GM11168 (cell line): Measurements from ENCODE around the gene RIPK4.

ENCODE experiments used
- in situ Hi-C: fragments of 300-500 bp; cut with MboI; formaldehyde crosslinking; loops from one replicate; pipeline ENCODE4 v1.12.0; 2022; ENCODE audit warnings: low sequenced_read_pairs; ENCODE audit not compliant: unreplicated experiment

RIPK4 gene

GRCh38 chr21:41758550-41758949, 8.3 kb downstream of the RIPK4 start:
- in situ Hi-C loops: no loop called here

GRCh38 chr21:41755934-41756773, 10.7 kb downstream of the RIPK4 start:
- in situ Hi-C loops: no loop called here

GRCh38 chr21:41755258-41755933, 11.5 kb downstream of the RIPK4 start:
- in situ Hi-C loops: no loop called here

DNA sequence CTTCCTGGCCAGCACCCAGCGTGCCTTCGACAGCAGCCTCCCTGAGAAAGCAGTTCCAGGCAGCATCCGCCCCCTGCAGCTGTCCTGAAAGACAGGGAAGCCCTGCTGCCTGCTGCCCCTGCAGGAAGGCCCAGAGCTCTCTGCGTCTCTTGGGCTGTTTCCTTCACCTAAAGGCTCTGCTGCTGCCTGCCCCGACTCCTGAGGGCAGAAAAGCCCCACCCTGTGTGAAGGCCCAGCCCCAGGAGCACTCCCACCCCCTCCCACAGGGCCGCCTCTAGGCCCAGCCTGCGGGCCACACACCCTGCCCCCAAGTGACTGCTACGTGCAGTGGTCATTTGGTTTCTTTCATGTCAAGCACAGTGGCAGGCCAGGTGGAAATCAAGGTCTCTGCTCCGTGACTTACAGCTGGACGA, 12.4 kb downstream of the RIPK4 start:
- in situ Hi-C loops: no loop called here

- in situ Hi-C loops: no loop called here
These were observed 13.6 kb downstream of the RIPK4 start for GRCh38 chr21:41753006-41753898.

DNA sequence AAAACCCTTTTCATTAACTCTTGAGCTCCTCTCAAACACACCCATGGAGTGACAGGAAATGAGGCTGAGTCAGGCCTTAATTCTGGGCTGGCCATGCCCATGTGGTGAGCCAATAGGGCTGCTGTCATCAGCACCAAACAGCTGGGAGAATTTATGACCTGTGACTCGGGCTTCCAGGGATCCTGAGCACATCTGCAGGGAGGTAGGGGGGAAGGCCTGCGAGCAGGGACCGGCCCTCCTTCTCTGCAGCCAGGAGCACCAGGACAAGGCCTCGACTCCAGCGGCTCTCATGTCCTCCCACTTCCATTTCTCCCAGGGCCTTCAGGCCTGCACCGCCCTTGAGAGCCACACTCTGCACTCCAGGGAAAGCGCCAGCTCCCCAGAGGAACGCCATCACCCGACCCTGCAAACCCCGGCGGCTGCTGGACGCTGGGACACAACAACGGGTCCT, 14.6 kb downstream of the RIPK4 start:
- in situ Hi-C loops: no loop called here

DNA sequence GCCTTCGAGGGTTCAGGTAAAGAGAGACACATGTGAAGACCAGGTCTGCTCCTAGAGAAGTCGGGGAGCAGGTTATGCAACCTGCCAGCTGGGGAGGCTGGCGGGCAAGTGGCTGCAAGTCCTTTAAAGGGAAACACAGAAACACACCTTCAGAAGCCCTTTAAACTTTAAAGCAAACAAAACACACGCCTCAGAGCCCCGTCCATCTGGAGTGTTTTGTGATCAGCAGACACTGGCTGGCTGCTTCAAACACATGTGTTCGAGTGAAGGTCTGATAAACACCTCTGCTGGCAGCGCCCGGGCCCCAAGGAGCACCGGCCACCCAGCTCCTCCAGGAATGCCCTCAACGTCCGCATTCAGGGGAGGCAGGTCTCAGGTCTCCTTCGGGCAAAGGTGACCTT, 15.2 kb downstream of the RIPK4 start:
- in situ Hi-C loops: no loop called here

DNA sequence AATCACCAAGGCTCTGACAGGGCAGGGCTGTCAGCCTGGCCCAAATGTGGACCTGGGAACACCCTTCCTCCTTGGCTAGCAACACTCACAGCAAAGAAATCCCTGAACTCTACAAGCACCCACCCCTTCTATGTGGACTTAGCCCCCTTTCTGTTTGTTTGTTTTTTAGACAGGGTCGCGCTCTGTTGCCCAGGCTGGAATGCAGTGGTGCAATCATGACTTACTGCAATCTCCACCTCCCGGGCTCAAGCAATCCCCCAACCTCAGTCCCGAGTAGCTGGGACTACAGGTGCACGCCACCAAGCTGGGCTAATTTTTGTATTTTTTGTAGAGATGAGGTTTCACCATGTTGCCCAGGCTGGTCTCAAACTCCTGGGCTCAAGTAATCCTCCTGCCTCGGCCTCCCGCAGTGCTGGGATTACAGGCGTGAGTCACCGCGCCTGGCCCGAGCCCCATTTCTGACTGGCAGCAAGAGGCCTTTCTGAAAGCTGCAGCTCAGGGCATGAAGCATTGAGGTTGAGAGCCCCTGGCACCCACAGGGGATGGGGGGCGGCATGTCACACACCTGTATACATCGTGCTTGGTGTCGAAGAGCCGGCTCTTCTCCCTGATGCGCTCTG, 16.2 kb downstream of the RIPK4 start:
- in situ Hi-C loops: no loop called here

DNA sequence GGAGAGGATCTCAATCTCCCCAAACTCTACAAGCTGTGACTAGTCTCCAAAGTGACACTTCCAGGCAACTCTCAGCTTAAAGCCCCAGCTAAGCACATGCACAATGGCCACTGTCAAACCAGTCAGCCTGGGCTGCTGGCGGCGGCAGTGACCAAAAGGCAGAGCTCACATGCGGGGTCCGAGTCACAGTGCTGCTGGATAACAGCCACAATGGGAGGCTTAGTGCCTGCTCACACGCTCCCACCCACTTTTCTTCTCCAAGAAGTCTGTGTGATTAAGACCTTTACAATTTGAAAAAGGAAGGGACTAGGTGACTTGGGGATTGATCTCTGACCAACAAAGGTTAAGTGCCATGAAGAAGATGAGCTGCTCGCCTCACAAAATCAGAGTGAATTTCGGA, 16.8 kb downstream of the RIPK4 start:
- in situ Hi-C loops: no loop called here

DNA sequence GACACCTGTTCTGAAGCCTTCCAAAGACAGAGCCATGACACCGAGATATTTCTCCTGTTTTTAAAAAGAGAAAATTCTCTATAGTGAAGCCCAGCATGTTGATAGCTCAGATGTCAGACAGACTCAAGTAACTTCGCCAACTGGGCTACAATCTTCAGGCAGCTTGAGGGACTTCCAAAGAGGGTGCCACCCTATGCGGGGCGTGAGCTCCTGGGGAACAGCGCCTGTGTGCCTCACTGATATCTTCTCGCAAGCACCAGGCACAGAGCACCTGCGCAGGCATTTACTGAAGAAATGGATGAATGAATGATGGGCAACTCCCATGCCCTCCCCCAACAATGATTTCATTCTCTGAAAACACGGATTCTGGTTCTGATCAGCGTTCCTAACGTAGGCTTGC, 17.6 kb downstream of the RIPK4 start:
- in situ Hi-C loops: no loop called here

DNA sequence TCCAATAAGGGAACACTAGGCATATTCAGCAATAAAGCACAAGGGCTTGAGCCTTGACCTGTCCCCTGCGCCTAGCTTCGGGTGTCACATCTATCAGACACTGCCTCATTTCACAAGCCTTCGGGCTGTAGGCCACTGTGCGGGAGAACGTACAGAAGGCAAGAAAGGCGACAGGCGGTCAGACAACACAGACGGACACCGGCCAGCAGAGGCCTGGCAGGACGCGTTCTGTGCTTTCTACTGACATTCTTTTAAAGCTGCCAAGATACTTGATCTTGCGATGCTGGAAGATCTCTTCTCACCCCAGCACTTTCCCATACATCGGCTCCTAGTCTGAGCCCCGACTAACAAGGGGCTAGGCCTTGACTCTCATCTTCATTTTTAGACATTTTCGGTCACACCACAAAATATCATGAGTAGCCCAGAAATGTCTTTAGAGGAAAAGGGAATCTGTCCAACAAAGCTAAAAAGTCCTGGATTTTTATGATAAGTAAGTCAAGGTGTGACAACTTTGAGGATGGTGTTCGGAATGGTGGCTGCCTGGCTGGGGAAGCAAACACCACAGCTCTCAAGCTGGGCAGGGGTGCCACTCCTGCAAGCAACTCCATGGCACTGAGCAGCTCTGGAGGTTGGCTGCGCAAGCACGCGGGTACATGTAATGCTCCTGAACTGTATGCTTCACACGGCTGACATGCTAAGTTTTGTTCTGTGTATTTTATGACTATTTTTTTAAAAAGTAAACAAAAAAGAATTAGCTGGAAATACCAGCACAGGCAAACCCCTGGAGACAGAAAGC, 18.7 kb downstream of the RIPK4 start:
- in situ Hi-C loops: no loop called here

DNA sequence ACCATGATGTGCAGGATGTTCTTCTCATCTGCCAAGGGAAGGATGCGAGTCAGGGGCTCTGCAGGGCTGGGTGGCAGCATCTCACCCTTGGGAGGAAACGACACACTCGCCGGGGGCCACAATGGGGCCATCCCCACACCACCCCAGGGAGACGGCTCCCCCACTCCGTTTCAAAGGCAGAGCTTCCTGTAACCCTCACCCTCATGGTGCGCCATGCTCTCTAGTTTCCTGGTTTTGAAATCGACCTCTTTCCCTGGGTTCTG, 20.2 kb downstream of the RIPK4 start:
- in situ Hi-C loops: no loop called here

DNA sequence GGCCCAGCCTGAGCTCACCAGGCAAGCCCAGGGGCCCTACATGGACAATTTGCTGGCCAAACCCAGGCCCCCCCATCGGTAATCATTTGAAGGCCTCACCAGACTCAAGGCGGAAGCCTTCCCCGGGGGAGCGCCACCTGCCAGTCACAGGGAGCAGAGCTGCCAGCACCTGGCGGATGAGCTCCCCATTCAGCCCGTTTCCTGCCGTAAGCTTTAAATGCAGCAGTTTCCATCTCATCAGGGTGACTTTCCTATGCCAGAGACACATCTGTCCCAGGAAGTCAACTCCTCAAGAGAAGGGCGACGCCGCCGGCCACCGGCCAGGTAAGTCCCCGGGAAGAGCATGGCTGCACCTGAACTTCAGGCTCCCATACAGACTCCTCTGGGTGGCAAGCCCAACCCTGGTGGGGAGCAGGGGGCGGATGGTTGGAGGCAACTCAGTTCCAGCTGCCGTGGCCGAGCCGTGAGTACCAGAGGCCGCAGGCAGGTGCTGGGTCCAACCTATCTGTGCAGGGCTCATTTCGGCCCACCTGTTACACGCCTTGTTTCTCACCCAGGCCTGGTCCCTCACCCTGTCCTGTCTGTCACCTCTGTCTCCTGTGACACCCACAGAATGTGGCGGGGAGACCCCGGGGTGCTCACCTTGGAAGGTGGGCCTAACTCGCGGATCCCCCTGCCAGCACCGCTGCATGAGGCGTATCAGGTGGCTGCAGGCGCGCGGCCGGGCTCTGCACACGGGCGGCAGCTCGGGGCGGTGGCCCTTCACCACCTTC, 20.7 kb downstream of the RIPK4 start:
- in situ Hi-C loops: no loop called here

DNA sequence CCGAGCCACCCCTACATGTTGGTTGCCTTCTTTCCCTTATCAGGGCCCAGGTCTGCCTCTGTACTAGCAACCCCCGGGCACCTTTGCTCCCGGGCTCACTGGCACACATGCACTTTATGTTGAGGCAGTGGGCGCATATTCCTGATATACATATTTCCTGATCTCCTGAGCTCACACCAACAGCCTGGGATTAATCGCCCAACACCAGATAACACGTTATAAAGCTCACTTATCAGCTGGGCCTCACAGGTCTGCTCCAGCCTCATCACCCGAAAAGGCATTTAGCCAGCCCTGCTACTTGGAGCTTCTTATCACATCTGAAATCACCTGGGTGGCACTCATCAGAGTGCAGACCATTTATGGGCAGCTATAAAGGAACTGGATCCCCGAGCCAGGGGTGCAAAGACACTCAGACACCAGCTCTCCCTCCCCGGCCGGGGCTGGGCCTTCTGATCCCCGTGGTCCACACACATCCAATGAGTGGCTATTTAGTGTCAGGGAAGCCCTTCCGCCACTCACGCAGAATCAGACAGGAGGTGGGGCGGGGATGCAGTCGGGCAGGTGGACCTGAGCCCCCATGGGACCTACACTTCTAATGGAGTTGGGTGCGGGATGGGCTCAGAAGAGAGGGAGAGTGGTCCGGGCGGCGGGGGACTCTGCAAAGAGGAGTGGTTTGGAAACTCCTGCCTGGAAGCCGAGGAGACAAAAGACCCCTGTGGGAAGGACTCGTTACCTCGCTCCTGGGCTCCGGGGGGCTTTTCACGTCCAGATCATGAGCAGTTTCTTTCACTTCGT, 21.6 kb downstream of the RIPK4 start:
- in situ Hi-C loops: no loop called here

DNA sequence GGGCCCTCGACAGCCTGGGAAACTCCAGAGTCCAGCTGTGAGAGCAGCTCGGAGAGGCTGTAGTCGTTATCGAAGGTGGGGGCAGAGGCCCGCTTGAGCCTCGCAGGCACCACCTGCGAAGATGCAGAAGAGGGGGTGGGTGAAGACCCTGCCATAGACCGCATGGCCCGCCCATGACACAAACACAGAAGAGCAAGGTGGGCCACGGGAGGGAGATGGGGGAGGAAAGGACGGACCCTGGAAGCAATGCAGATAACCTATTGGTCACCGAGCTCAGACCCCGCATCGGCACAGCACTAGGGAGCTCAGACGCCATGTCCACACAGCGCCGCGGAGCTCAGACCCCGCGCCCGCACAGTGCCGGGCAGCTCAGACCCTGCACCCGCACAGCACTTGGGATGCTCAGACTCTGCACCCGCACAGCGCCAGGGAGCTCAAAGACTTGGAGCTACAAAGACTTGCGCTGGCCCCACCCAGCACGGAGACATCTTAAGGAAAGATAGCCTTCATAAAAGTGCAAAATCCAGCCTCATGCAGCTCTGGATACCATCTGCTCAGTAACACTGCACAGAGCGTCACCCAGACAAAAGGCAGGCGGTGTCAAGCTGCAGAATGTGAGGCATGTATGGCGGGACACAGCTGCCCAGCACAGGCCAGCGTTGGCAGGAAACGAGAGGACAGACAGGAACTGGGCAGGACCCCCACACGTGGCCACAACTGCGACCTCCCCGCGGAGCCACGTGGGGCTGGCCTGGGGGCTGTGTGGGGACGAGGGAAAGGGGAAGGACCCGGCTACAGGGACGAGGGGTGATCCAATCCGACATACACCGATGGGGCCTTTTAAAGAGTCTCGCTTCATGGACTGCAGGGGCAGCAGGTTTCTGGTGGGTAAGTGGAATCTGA, 22.6 kb downstream of the RIPK4 start:
- in situ Hi-C loops: no loop called here

DNA sequence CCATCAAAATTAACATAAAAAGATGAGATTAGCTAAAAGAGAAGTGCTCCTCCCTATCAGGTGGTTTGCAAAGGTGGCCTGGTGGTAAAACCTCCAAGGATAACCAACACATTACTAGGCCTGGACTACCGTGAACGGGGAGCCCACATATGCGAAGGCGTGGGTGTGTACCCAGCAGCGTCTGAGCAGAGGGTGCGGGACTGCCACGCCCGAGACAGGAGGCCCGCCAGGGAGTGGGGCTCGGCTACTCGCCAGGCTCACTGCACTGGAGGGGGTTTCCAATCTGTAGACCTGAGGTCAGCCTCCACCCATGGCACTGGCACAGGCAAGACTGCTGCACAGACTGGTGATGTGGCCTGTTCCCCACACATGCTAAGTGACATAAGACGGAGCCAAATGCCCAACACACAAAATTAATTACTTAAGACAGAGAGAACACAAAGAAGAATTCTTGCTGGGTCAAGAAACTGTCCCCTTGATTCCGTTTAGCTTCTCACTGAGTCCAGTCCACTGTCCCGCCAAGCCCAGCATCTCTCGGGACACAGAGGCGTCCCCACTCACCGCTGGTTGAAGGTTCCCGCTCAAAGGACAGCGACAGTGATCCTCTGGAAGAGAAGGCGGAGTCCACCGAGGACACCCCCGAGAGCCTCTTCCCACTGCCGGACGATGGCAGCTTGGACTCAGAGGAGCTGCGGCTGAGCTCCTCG, 23.4 kb downstream of the RIPK4 start:
- in situ Hi-C loops: no loop called here
